ENCODE results near the gene SLX9.
"Not testable (repeated sequence)": the region's sequence is repeated elsewhere in the genome, so short reads cannot be mapped to it uniquely, and the experiment has no call there.

SLX9 gene

GRCh38 chr21:44926331-44927101, 13.3 kb upstream of the SLX9 start:
- TF ChIP-seq CTCF (IDR thresholded peaks at IDR 0.05; ENCODE audit: borderline replicate concordance, control extremely low read depth, extremely low read depth, insufficient read depth, missing control alignments): no peak
- DNase-seq (ENCODE audit: low spot score): no peak
- in situ Hi-C loops (cut with MboI; ENCODE audit: low sequenced_read_pairs, unreplicated experiment): no loop called here

- no peak for DNase-seq (ENCODE audit: low spot score)
- TF ChIP-seq CTCF (IDR thresholded peaks at IDR 0.05; ENCODE audit: borderline replicate concordance, control extremely low read depth, extremely low read depth, insufficient read depth, missing control alignments): no peak
- in situ Hi-C loops (cut with MboI; ENCODE audit: low sequenced_read_pairs, unreplicated experiment): no loop called here
Observed at GRCh38 chr21:44927259-44927586, 12.6 kb upstream of the SLX9 start.

GRCh38 chr21:44927587-44928461, 12.0 kb upstream of the SLX9 start:
- peak; percentile 84 for DNase-seq (ENCODE audit: low spot score)
- in situ Hi-C loops (cut with MboI; ENCODE audit: low sequenced_read_pairs, unreplicated experiment): no loop called here
- TF ChIP-seq CTCF (IDR thresholded peaks at IDR 0.05; ENCODE audit: borderline replicate concordance, control extremely low read depth, extremely low read depth, insufficient read depth, missing control alignments): no peak

- in situ Hi-C loops (cut with MboI; ENCODE audit: low sequenced_read_pairs, unreplicated experiment); DNase-seq (ENCODE audit: low spot score): not testable (repeated sequence)
Observed at GRCh38 chr21:44928500-44929241, 11.2 kb upstream of the SLX9 start.

GRCh38 chr21:44929242-44929798, 10.5 kb upstream of the SLX9 start:
- in situ Hi-C loops (cut with MboI; ENCODE audit: low sequenced_read_pairs, unreplicated experiment): no loop called here
- DNase-seq (ENCODE audit: low spot score): no peak
- no peak for TF ChIP-seq CTCF (IDR thresholded peaks at IDR 0.05; ENCODE audit: borderline replicate concordance, control extremely low read depth, extremely low read depth, insufficient read depth, missing control alignments)

- in situ Hi-C loops (cut with MboI; ENCODE audit: low sequenced_read_pairs, unreplicated experiment): loop anchor here (10.0 kb wide), 1 partner anchor 135 kb away; no protein-coding TSS in a partner anchor
- TF ChIP-seq CTCF (IDR thresholded peaks at IDR 0.05; ENCODE audit: borderline replicate concordance, control extremely low read depth, extremely low read depth, insufficient read depth, missing control alignments): no peak
- peak; percentile 72 for DNase-seq (ENCODE audit: low spot score)
Observed at GRCh38 chr21:44929799-44930542, 9.9 kb upstream of the SLX9 start.

All from GM13976 (cell line).